Caco-2 (cell line): ENCODE results near the gene C11orf58. TPM values are rescaled to one million over a fixed set of nuclear protein-coding genes. Genes with fewer than 3 reads are reported as not detected.

Experiments used
- BruUV-seq: library from RNA; stranded (reverse); fragments of 400-500 nt; replicated peaks from 2 replicates; lab custom pipeline; 2021; lab: Mats Ljungman, UMichigan
- CTCF ChIA-PET: fragments of 300-600 bp; sonication (Branson Sonifier 250); formaldehyde crosslinking; loops from one replicate; lab custom pipeline; 2022; ENCODE audit warnings: antibody characterized with exemption; lab: Charles Lee
- POLR2A ChIA-PET: fragments of 300-600 bp; sonication (Branson Sonifier 250); formaldehyde crosslinking; loops from one replicate; lab custom pipeline; 2022; ENCODE audit warnings: antibody characterized with exemption; lab: Charles Lee
- DNase-seq, 2 experiments: peaks; one replicate each; pipeline versions ENCODE4 v3.0.0 to v3.0.0-alpha.2; 2020 to 2022
- H3K27me3 ChIP-seq: replicated peaks from 2 replicates; pipeline ENCODE4 v1.6.0; 2011; ENCODE audit warnings: low read length; ENCODE audit not compliant: control insufficient read depth, insufficient read depth
- H3K36me3 ChIP-seq: 2 replicates; pipeline ENCODE4 v1.5.1; 2011; ENCODE audit warnings: low read length; ENCODE audit not compliant: control insufficient read depth, insufficient read depth
- H3K4me1 ChIP-seq: fragments of 250-450 bp; sonication (Bioruptor Pico); 2 replicates; pipeline ENCODE4 v1.5.1; 2020; ENCODE audit warnings: mild to moderate bottlenecking
- H3K4me3 ChIP-seq: 2 replicates; pipeline ENCODE4 v1.5.1; 2011; ENCODE audit warnings: low read depth, mild to moderate bottlenecking, control low read depth, low read length
- H3K9me3 ChIP-seq: fragments of 250-450 bp; sonication (Bioruptor Pico); 2 replicates; pipeline ENCODE4 v1.5.1; 2020; ENCODE audit warnings: mild to moderate bottlenecking, moderate library complexity
- H3K27ac Mint-ChIP-seq: one replicate; pipeline ENCODE4 v1.8.0; 2022; ENCODE audit warnings: mixed read lengths; ENCODE audit not compliant: unreplicated experiment
- H3K27me3 Mint-ChIP-seq: one replicate; pipeline ENCODE4 v1.8.0; 2022; ENCODE audit warnings: mixed read lengths; ENCODE audit not compliant: insufficient read depth, unreplicated experiment
- H3K36me3 Mint-ChIP-seq: one replicate; pipeline ENCODE4 v1.8.0; 2022; ENCODE audit warnings: mild to moderate bottlenecking, mixed read lengths; ENCODE audit not compliant: insufficient read depth, unreplicated experiment
- H3K4me1 Mint-ChIP-seq: one replicate; pipeline ENCODE4 v1.8.0; 2022; ENCODE audit warnings: low read depth, mixed read lengths; ENCODE audit not compliant: unreplicated experiment
- H3K4me3 Mint-ChIP-seq: one replicate; pipeline ENCODE4 v1.8.0; 2022; ENCODE audit warnings: mild to moderate bottlenecking, moderate library complexity, mixed read lengths; ENCODE audit not compliant: unreplicated experiment
- H3K9me3 Mint-ChIP-seq: one replicate; pipeline ENCODE4 v1.8.0; 2022; ENCODE audit warnings: mixed read lengths; ENCODE audit not compliant: unreplicated experiment
- intact Hi-C: fragments of 100-400 bp; cut with micrococcal nuclease; formaldehyde crosslinking; loops from one replicate; pipeline ENCODE4 v1.10.0; 2022; ENCODE audit not compliant: unreplicated experiment
- total RNA-seq: library from RNA; stranded (reverse); gene quantifications from 2 replicates; pipeline ENCODE4 v1.2.3, GENCODE V29; 2022
- TF ChIP-seq, protein P1 (sequence below), 2 experiments: fragments of 200-600 bp in 1 of 2; IDR thresholded peaks; 1 replicate in 1 of 2; 2 replicates in 1 of 2; pipeline versions ENCODE4 v1.5.1 to v1.8.0; 2011 to 2022; ENCODE audit warnings: antibody characterized with exemption in 1 of 2, control low read depth in 1 of 2, inconsistent platforms in 1 of 2, low read depth in 1 of 2, low read length in 1 of 2, mild to moderate bottlenecking in 1 of 2, moderate library complexity in 1 of 2; ENCODE audit not compliant: insufficient read depth in 1 of 2, severe bottlenecking in 1 of 2, unreplicated experiment in 1 of 2

Gene C11orf58
- total RNA-seq, 1 experiment from 2014 or later = 209 TPM

DNA sequence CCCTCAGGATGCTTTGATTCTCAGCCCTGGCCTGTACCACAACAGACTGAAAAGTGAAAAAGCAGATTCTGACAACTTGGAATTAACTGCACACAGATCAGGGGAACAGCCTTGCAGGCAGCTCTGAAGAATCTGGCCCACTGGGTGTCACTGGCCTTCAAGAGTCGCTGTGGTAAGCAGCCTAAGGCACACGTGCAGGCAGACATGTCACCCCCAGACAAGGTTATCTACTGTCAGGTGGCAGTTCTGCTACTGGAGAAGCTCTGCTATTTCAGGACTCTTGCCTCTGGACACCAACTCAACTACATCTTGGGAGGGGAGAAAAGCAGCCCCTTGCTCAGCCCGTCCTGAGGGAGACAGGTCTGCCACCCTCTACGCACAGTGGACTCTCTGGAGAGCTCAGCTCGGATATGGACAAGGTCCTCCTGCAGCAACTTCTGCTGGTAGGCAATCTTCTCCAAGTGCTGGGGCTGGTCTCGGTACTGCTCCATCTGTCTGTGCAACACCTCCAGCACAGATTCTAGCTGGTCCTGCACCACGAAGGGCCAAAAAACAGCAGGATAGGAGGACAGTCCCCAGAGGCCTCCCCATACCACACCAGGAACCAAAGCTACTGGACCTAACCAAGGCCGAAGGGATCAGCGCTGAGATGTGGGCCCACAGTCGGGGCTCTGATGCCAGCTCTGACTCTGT, 63.0 kb downstream of the C11orf58 start:
- intact Hi-C loops = no loop called here
- Histone ChIP-seq H3K9me3 (no peaks in the 10 kb centered on the region), H3K36me3 (peaks cover 3% of the 10 kb centered on the region; the same call in 1 of the 2 replicates), H3K4me3 (no peak overlapping the region), H3K4me1 (no peaks in the 10 kb centered on the region), H3K27me3 (no peaks in the 10 kb centered on the region)
- Mint-ChIP-seq H3K4me1 (no peaks in the 10 kb centered on the region), H3K27me3 (no peaks in the 10 kb centered on the region), H3K36me3 (peaks cover 38% of the 10 kb centered on the region), H3K27ac (no peak overlapping the region), H3K4me3 (no peak overlapping the region), H3K9me3 (no peaks in the 10 kb centered on the region)
- no TSS peak for BruUV-seq
- ChIA-PET CTCF (interaction anchor here (0.6 to 0.7 kb wide), 2 partner anchors 9 to 45 kb away, joined by 3 to 4 read pairs; no protein-coding TSS in a partner anchor), POLR2A (no interaction called here)
- DNase-seq = no peak
- TF ChIP-seq, protein P1, sequence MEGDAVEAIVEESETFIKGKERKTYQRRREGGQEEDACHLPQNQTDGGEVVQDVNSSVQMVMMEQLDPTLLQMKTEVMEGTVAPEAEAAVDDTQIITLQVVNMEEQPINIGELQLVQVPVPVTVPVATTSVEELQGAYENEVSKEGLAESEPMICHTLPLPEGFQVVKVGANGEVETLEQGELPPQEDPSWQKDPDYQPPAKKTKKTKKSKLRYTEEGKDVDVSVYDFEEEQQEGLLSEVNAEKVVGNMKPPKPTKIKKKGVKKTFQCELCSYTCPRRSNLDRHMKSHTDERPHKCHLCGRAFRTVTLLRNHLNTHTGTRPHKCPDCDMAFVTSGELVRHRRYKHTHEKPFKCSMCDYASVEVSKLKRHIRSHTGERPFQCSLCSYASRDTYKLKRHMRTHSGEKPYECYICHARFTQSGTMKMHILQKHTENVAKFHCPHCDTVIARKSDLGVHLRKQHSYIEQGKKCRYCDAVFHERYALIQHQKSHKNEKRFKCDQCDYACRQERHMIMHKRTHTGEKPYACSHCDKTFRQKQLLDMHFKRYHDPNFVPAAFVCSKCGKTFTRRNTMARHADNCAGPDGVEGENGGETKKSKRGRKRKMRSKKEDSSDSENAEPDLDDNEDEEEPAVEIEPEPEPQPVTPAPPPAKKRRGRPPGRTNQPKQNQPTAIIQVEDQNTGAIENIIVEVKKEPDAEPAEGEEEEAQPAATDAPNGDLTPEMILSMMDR (IDR thresholded peaks at IDR 0.05; ENCODE audit: insufficient read depth in 1 of 2, low read depth in 1 of 2, low read length in 1 of 2, severe bottlenecking in 1 of 2, unreplicated experiment in 1 of 2) = no peak

- H3K4me3 ChIP-seq = no peak overlapping the region
- H3K4me1 ChIP-seq = no peaks in the 10 kb centered on the region
- intact Hi-C loops = no loop called here
- Mint-ChIP-seq H3K9me3 (no peaks in the 10 kb centered on the region), H3K27me3 (no peaks in the 10 kb centered on the region), H3K27ac (no peak overlapping the region), H3K36me3 (peaks cover 25% of the 10 kb centered on the region), H3K4me1 (no peaks in the 10 kb centered on the region), H3K4me3 (no peak overlapping the region)
- ChIA-PET POLR2A (no interaction called here), CTCF (no interaction called here)
- no peaks in the 10 kb centered on the region for H3K9me3 ChIP-seq
- BruUV-seq = no TSS peak
- no peaks in the 10 kb centered on the region for H3K27me3 ChIP-seq
- TF ChIP-seq, protein P1 (IDR thresholded peaks at IDR 0.05; ENCODE audit: insufficient read depth in 1 of 2, low read depth in 1 of 2, low read length in 1 of 2, severe bottlenecking in 1 of 2, unreplicated experiment in 1 of 2) = no peak
- no peak for DNase-seq
- peaks cover 3% of the 10 kb centered on the region for H3K36me3 ChIP-seq
Observed at GRCh38 chr11:16804104-16804947, 65.9 kb downstream of the C11orf58 start.

GRCh38 chr11:16805938-16806337, 67.5 kb downstream of the C11orf58 start:
- Histone ChIP-seq H3K9me3 (no peaks in the 10 kb centered on the region), H3K4me3 (no peak overlapping the region), H3K4me1 (no peaks in the 10 kb centered on the region), H3K36me3 (peaks cover 5% of the 10 kb centered on the region), H3K27me3 (no peaks in the 10 kb centered on the region)
- H3K36me3 Mint-ChIP-seq = peaks cover 25% of the 10 kb centered on the region
- CTCF ChIA-PET = no interaction called here
- no peak overlapping the region for H3K27ac Mint-ChIP-seq
- no peaks in the 10 kb centered on the region for H3K9me3 Mint-ChIP-seq
- TF ChIP-seq, protein P1 (IDR thresholded peaks at IDR 0.05; ENCODE audit: insufficient read depth in 1 of 2, low read depth in 1 of 2, low read length in 1 of 2, severe bottlenecking in 1 of 2, unreplicated experiment in 1 of 2) = no peak
- POLR2A ChIA-PET = no interaction called here
- no TSS peak for BruUV-seq
- intact Hi-C loops = no loop called here
- H3K27me3 Mint-ChIP-seq = no peaks in the 10 kb centered on the region
- H3K4me1 Mint-ChIP-seq = no peaks in the 10 kb centered on the region
- no peak overlapping the region for H3K4me3 Mint-ChIP-seq
- no peak for DNase-seq
